Anterior cingulate cortex (tissue), 58 donors: Measurements from ENCODE around the gene RHEBL1.
A peak's percentile ranks its signal among the peaks of the same experiment; 100 is the strongest.

ENCODE experiments used
- DNase-seq, 58 donors: peaks; one replicate each; lab custom pipeline; 2025; lab: John Stamatoyannopoulos, UW

The RHEBL1 gene, protein sequence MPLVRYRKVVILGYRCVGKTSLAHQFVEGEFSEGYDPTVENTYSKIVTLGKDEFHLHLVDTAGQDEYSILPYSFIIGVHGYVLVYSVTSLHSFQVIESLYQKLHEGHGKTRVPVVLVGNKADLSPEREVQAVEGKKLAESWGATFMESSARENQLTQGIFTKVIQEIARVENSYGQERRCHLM

DNA sequence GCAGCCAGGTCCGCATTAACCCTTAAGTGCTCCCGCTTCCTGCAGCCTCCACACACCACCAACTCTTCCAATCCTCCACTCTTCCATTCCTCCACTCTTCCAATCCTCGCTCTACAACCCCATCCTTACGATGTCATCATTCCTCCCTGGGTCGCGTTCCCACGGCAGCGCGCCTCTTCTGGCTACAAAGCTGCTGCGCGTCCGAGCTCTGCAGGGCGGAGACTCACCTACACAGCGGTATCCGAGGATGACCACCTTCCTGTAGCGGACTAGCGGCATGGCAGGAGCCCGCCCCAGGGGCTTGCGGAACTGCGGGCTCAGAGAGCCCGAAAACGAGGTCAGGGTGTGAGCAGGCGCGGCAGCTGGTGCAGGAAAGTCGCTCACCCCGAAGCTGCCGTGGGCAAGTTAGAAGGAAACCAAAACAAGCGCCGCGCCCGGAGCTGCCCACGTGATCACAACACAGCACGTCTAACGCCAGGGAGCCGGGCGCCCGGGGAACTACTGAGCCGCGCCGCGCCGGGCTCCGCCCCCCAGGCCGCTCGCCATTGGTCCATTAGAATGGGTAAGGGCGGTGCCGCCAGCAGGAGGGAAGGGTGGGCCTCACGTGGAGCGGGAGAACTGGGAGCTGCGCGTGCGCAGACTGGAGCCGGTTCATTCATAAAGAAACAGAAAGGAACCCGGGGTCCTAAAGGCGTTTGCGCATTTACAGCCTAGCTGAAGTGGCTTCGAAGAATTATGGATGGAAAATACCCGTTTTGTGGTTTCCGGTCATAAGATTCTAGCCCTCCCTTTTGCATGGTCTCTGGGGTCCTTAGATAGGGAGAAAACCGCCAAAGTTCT lies at the start of gene RHEBL1:
RHEBL1 (minus strand) TSS at position 473 of the 840 bp plus-strand sequence; CDS start at position 279, 194 bp downstream.
- peak; percentile 72 to 100 (median 95) for DNase-seq

DNA sequence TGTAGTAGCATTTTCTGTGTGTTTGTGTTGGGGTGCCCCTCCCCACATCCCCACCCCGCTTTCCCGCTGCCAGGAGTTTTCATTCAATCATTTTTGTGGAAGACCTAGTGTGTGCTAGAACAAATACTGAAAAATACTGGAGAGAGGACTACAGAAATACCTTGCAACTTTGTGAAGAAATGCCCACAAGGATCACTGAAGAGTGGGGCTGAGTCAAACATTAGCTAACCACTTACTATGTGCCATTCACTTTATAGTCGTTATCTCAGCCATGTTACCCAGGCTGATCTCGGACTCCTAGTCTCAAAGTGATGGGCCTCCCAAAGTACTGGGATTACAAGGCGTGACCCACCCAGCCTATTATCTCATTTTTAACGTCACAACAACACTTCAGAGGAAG lies 41.4 kb upstream of the RHEBL1 start:
- no peak for DNase-seq

DNA sequence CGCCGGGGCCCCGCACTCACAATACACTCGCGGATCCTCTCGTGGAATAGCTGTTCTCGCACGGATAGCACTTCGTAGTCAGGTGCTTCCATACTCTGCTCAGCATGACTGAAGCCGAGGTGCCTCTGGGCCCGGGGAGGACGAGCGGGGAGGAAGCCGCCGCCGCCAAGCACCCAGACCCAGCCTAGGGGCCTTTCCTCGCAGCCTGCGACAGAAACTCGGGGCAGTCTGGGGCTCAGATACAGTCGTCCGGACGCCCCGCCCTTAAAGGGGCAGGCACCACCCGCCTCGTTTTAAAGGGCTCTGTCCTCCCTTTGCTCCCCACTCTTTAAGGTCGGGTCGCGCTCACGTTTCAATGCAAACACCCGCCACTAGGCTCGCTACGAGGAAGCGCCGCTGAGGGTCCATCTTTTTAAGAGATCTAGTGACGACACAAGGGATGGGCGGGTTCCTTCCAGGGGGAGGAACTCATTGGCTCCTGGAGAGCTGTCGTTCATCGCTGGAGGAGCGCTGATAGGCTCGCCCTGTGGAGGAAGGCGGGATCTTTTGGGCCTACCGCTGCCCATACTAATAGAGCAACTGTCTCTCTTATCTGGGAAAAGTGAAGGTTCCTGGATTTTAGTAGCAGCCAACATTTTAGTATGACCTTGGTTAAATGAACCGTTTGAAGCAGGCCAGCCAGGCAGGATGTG lies 40.8 kb upstream of the RHEBL1 start, which contains the start of gene LMBR1L:
LMBR1L (minus strand) TSS at position 384 of the 692 bp plus-strand sequence; CDS start at position 92, 292 bp downstream.
- DNase-seq, result peak; percentile 56 to 99 (median 92)

DNA sequence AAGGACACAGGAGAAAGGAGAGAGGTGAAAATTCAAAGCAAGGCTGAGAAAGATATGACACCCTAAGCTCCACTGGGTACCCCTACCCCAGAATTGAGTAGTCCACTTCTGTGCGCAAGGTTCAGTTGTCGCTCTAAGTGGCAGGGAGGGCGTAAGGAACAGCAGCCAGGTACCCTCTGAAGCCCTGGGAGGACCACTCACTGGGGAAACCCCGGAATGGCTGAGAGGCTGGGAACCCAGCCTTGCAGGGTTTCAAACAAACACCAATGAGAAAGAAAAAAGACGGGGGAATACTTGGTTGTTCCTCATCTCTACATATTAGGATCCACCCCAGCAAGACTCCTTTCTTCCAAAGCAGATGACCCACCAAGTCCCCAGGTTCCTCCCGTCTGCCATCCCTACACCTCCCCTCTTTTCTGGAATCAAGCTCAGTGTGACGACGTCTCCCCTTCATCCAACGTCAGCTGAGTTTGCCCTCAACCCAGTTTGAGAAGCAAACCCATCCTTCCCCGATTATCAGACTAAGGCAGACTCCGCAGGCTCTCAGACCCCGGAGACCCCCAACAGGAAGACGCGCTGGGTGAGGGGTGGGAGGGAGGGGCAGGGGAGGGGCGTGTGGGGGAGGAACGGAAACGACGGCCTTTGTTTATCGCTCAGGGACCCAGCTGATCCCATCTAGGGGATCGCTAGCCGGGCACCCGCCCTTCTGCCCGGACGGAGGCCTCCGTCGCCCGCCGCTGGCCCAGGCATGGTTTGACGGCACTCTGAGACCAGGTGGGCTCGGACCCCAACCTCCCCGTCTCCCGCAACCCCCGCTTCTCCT lies 40.1 kb upstream of the RHEBL1 start:
- DNase-seq, result peak in 11 of 58 donors; percentile 34 to 60 (median 50)

DNA sequence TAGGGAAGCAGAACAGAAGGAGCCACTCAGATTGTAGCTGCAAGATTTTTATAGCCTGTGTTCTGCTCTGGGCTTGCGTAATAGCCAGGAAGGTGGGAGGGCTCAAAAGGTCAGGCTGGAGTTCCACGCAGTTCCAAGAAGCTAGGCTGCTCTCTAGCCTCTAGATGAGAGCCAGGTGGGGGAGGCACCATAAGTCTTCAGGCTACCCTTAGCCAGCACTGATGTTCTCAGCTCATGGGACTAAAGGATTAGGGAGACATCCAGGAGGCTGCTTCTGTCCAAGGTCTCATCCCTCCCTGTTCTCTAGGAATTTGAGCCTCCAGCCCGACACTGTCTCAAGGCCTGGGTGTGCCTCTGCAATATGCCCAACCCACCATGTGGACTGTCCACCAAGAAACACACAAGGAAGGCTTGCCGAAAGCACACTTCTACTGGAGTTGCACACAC lies 39.2 kb upstream of the RHEBL1 start:
- peak in 3 of 58 donors; percentile 2 to 22 (median 16) for DNase-seq

DNA sequence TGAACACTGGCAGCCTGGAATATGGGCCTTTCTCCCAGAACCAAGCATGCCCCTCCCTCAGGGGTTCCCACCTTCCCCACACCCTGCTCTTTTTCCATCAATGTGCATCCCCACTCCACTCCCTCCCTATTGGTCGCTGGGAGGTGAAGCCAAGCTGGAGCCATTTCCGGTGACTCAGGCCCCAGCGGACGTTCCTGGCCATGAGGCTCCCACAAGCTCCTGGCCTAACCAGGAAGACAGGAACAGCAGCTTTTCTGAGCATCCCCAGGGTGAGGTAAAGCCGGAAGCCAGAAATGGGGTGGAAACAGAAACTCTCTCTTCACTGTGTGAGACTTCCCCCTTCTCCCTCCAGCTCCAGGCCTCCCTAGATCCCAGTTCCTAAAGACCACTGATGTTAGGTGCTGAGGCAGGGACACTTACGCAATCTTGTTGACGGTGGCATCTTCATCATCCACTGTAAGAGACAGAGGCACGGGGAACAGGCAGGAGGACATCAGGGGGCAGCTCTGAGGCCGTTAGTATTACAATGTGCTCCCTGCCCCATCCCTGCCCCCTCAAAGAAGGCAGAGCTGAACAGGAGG lies 35.8 kb upstream of the RHEBL1 start:
- DNase-seq, result no peak

DNA sequence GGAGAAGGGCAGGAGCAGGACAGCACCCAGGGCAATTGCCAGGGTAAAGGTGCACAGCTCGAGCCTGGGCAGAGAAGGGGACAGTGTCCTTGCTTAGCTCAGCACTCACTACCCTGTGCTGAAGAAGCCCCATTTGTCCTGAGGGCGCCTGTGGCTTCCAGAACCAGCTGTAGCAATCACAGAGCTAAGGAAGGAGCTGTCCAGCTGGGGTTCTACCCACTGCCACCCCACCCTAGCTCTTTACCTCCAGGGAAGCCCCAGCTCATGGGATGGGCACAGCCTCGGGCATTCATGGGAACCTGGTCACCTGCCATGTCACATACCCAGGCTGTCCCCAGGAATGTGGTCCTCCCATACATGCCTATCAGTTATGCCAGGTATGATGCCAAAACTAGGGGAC lies 35.0 kb upstream of the RHEBL1 start:
- no peak for DNase-seq

DNA sequence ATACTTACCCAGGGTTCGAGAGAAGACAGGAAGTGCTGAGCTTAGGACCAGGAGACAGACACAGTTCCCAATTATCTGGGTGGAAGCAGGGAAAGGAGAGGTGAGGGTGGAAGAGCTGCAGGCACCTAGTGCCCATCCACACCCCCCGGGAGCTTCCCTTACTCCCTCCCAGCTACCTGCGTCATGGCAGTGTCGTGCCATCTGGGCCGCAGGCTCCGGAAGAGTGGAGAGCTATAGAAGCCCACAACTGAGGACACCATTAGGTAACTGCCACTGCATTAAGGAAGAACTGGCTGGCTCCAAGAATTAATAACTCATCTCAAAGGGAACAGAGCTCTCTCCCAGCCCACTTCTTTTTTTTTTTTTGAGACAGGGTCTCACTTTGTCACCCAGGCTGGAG lies 30.6 kb upstream of the RHEBL1 start:
- no peak for DNase-seq

DNA sequence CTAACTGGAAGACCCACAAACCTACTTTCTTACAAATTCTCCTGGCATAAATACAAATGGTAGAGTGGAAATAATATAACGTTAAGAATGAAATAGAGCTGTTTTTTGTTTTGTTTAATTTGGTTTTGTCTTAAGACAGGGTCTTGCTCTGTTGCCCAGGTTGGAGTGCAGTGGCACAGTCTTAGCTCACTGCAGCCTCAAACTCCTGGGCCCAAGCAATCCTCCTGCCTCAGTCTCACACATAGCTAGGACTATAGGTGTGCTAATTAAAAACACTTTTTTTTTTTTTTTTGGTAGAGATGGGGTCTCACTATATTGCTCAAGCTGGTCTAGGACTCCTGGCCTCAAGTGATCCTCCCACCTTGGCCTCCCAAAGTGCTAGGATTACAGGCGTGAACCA lies 28.9 kb upstream of the RHEBL1 start:
- DNase-seq, result no peak

DNA sequence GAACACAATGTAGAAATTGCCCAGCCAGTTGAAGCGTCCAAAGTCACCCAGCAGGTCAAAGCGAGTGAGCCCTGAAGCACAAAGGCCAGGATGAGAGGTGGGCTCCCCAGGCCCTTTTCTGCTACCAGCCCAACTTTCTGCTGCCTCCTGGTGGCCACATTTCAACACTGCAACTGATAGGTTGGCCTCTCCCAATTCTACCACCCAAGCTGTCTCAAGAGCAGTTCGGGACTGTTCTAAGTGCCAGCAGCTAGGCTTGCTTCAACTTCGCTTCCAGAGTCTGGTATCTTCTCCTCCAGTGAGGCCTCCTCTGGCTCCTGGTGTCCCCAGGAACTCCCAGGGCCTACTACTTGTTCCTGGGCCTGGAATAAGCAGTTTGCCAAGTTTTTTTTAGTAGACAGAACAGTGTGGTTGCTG lies 28.3 kb upstream of the RHEBL1 start:
- peak in 24 of 58 donors; percentile 5 to 53 (median 24) for DNase-seq

DNA sequence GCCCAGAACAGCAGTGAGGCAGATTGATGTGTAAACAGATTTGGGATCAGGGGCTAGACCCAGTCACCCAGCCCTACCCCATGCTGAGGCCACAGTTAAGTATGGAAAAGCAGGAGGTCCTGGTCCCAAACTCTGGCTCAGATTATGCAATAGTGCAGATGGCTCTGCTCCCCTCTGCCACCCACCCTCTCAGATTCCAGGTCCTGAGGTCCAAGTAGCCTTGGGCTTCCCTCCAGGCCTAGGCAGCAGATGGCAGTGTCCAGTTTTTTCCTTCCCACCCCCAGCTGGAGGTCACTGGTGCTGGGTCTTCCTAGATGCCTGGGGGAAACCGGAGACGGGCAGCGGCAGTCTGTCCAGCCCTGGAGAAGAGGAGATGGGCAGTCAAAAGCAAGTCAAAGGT lies 27.6 kb upstream of the RHEBL1 start:
- DNase-seq, result no peak

DNA sequence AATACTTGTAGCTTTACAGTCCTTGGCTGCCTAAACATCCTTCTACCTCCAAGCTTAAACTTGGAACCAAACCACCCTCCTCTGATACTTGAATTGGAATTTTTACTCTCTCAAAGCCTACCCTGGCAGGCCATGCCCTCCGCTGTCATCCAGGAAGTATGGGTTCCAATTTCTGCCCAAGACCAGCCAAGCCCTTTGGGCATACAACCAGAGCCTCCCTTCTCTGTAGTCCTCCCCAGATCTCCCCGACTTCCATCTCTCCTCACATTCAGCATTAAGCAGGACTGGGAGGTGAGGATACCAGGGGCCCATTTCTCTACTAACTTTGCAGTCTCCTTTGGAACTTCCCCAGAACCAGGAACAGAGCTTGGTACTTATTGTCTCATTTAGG lies 25.2 kb upstream of the RHEBL1 start:
- DNase-seq, result no peak

DNA sequence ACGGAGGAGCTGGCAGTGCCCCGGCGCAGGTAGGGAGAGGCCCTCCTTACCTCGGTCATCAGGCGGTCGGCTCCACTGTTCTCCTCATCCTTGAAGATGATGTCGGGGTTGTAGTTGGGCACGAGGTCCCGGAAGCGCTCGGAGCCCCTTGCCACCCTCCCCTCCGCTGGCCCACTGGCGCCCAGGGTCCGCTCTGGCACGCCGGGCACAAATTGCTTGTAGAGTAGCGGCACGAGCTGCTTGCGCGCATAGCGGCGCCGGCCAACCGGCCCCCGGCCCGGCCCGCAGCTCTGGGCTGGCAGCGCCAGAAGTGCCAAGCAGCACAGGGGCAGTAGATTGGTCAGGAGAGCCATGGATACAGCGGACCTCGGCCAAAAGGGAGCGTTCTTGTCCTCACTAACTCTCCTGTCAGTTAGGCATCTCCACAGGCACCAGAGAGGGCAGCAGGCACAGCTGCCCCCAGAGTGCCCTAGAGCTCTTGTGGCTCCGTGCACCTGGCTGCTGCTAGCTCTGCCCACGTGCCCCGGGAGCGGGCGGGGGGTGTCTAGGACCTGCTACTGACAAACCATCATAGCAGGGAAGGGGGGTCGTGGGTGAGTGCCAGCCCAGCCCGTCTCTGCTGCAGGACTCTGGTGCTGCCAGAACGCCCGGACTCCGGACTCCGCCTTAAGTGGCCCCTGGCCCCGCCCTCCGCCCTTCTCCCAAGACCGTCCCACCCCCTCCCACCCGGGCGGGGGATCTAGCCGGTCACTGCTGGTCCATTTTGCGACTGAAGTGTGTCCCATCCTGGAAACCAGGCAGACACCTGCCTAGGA lies 24.6 kb upstream of the RHEBL1 start, which contains the start of gene DHH:
DHH (minus strand) TSS at position 642 of the 815 bp plus-strand sequence; CDS start at position 353, 289 bp downstream.
- DNase-seq, result peak in 7 of 58 donors; percentile 5 to 61 (median 24)

DNA sequence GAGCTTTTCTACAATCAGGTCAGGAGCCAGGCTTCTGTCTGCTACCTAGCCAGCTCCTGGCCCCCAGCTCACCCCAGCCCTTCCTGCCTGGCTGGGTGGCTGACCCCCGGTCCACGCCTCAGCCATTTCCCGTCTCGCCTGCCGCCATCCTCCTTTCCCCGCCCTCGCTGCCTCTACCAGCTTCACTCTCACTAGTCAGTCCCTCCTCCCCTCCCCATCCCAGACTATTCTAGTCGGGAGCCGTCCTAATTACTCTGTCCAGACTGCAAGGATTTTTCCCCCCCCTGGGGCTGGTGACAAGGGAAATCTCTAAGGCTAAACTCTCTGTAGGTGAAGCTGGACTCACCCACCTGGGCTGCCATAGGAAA lies 24.0 kb upstream of the RHEBL1 start:
- no peak for DNase-seq

DNA sequence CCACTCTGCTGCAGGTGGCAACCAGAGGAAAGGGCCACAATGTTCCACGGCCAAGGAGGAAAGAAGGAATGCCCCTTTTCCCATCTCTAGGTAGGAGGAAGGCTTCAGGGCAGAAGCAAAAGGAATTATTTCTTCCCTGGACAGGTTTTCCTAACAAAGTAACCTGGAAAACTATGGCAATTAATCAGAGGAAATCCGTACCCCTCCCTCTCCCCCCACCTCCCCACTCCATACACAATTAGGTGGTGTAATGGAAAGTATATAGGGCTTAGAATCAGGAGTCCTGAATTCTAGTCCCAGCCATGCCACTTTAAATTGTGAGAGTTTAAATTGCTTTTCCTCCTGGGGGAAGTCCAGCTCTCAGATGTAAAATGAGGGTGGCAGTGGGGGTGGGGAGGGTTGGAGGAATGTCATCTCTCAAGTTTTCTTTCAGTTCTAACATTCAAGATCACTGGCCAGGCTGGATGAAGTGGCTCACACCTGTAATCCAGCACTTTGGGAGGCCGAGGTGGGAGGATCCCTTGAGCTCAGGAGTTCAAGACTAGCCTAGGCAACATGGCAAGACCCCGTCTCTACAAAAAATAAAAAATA lies 23.1 kb upstream of the RHEBL1 start:
- no peak for DNase-seq

DNA sequence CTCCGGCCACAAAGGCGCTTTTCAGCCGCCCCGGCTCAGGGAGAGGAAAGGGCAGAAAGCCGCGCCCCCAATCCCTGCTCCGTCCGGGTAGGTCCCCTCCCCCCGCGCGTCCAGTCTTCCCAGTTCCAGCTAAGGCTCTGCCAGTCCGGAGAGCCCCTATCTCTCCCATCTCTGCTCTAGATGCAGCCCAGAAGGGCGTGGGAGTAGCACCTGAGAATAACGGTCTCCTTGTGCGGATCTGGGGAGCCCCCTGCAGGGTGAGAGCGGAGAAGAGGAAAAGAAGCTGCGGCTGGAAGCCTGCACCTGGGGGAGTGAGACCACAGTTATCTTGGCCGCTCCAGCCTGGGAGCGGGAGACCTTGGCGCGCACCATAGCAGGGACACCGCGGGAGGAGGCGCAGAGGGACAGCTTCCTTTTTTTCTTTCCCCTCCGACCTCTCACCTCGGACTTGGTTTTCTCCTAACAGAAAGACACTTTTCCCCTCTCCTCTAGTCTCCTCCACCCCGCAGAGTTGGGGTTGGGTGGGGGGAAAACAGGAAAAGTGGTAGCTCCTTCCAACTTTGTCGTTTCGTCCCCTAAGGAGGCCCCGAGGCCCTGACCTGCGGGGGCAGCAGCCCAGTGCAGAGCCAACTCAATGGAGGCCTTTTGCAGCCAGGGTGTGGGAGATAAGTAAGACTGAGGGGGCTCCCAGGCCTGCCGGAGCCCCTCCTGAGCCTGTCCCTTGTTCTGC lies 22.5 kb upstream of the RHEBL1 start:
- DNase-seq, result peak in 19 of 58 donors; percentile 4 to 69 (median 43)

DNA sequence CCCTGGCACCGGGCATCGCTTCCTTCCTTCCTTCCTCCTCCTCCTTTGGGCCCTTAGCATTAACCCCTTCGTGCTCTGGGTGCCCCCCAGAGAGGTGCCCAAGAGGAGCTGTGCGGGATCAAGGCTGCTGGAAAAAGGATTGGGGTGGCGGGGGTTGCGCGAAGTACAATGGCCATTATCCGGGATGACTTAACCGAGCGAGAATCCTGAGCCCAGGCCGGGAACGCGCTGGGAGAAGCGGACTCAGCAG lies 22.0 kb upstream of the RHEBL1 start:
- DNase-seq, result peak in 1 of 58 donors; percentile 55
